OCI-LY1 (cell line): ENCODE data around the gene HTRA3.

Source experiments
- H2AFZ ChIP-seq: fragments of 200-600 bp; sonication (generic), shearing (Covaris generic); 2 replicates; pipeline ENCODE4 v1.6.0; 2014; ENCODE audit warnings: antibody characterized with exemption, mild to moderate bottlenecking, low read length
- H3F3A ChIP-seq: fragments of 200-600 bp; sonication (generic), shearing (Covaris generic); 2 replicates; pipeline ENCODE4 v1.6.0; 2014; ENCODE audit warnings: mild to moderate bottlenecking, antibody characterized with exemption, low read length, moderate library complexity; ENCODE audit not compliant: insufficient read depth
- H3K27ac ChIP-seq: fragments of 200-600 bp; sonication (generic); 2 replicates; pipeline ENCODE4 v1.5.1; 2014; ENCODE audit warnings: low read length, mixed run types, mild to moderate bottlenecking, low read depth; ENCODE audit not compliant: poor library complexity, severe bottlenecking
- H3K27me3 ChIP-seq: fragments of 200-600 bp; sonication (generic); 2 replicates; pipeline ENCODE4 v1.6.0; 2014; ENCODE audit warnings: antibody characterized with exemption, mild to moderate bottlenecking, low read length, moderate library complexity; ENCODE audit not compliant: insufficient read depth
- H3K36me3 ChIP-seq: fragments of 200-600 bp; sonication (generic); 2 replicates; pipeline ENCODE4 v1.6.1; 2014; ENCODE audit warnings: mild to moderate bottlenecking, antibody characterized with exemption, low read length, moderate library complexity, mixed read lengths; ENCODE audit not compliant: insufficient read depth
- H3K4me1 ChIP-seq: fragments of 200-600 bp; sonication (generic); 2 replicates; pipeline ENCODE4 v1.5.1; 2014; ENCODE audit warnings: mild to moderate bottlenecking, low read length, moderate library complexity; ENCODE audit not compliant: insufficient read depth, severe bottlenecking
- H3K4me2 ChIP-seq: fragments of 200-600 bp; sonication (generic), shearing (Covaris generic); 2 replicates; pipeline ENCODE4 v1.6.1; 2014; ENCODE audit warnings: low read length
- H3K4me3 ChIP-seq: fragments of 200-600 bp; sonication (generic); 2 replicates; pipeline ENCODE4 v1.5.1; 2014; ENCODE audit warnings: low read length, low read depth, mild to moderate bottlenecking, mixed read lengths; ENCODE audit not compliant: poor library complexity, severe bottlenecking
- H3K79me2 ChIP-seq: fragments of 200-600 bp; shearing (Covaris generic); 2 replicates; pipeline ENCODE4 v1.6.1; 2016; ENCODE audit warnings: mixed run types, low read length, mixed read lengths; ENCODE audit not compliant: insufficient read depth
- H3K9ac ChIP-seq: fragments of 200-600 bp; sonication (generic), shearing (Covaris generic); 2 replicates; pipeline ENCODE4 v1.6.1; 2014; ENCODE audit warnings: mild to moderate bottlenecking, low read length, mixed read lengths
- H3K9me2 ChIP-seq: fragments of 200-600 bp; sonication (generic), shearing (Covaris generic); 2 replicates; pipeline ENCODE4 v1.6.1; 2014; ENCODE audit warnings: low read depth, mild to moderate bottlenecking, low read length, mixed read lengths
- H3K9me3 ChIP-seq: fragments of 200-600 bp; shearing (Covaris generic); 2 replicates; pipeline ENCODE4 v1.6.1; 2014; ENCODE audit warnings: low read length, mixed read lengths
- H4K20me1 ChIP-seq: fragments of 200-600 bp; sonication (generic), shearing (Covaris generic); 2 replicates; pipeline ENCODE4 v1.6.0; 2016; ENCODE audit warnings: mild to moderate bottlenecking, low read length; ENCODE audit not compliant: insufficient read depth
- EZH2 ChIP-seq: fragments of 200-600 bp; sonication (generic), shearing (Covaris generic); IDR thresholded peaks from 2 replicates; pipeline ENCODE4 v1.8.0; 2017; ENCODE audit warnings: borderline replicate concordance, mixed run types, mild to moderate bottlenecking, antibody characterized with exemption, low read length, moderate library complexity, mixed read lengths
- TF ChIP-seq, protein P1 (sequence below): fragments of 200-600 bp; sonication (generic), shearing (Covaris generic); IDR thresholded peaks from 2 replicates; pipeline ENCODE4 v1.5.1; 2017; ENCODE audit warnings: mild to moderate bottlenecking, antibody characterized with exemption, low read length, moderate library complexity, mixed read lengths

Gene HTRA3

DNA sequence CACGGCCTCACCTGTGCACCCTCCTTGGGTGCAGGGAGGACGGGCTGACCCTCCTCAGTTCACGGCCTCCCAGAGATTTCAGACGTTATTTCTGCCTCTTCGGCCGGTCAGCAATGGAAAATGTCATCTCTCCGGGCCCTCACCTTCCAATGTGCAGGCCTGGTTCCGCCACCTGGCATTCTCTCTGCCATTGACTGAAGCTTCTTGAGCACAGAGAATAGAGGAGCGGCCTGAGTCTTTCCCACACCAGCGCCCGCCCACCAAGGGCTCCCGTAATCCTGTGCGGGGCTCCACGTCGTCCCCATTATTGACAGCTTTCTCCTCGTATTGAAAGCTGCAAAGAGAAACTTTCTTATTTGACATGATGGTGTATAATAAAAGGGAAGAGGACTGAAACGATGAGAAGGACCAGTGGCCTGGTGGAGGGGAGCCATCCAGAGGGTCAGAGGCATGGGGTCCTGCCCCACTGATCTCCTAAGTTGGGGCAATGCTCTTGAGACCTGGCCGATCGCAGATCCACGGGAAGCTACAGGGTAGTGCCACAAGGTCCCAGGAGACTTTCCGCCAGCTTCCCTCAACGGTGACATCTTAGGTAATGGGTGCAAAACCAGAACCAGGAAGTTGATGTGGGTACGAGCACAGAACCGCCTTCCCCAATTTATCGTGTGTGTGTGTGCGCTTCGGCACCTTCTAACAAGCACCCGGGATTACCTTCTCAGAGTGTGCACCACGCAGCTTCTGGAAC lies 20.6 kb downstream of the HTRA3 start:
- H2AFZ ChIP-seq = no peak overlapping the region; the same call in 1 of the 2 replicates
- peak overlapping the region; percentile 58 for H3K4me2 ChIP-seq
- peak overlapping the region; percentile 31; the same call in 1 of the 2 replicates for H3K9ac ChIP-seq
- peak overlapping the region; percentile 60 for H3K27ac ChIP-seq
- no peaks in the 10 kb centered on the region for H3K9me2 ChIP-seq
- H3F3A ChIP-seq = no peaks in the 10 kb centered on the region
- peak overlapping the region; percentile 16 for H3K4me3 ChIP-seq
- H3K27me3 ChIP-seq = no peaks in the 10 kb centered on the region
- TF ChIP-seq, protein P1, sequence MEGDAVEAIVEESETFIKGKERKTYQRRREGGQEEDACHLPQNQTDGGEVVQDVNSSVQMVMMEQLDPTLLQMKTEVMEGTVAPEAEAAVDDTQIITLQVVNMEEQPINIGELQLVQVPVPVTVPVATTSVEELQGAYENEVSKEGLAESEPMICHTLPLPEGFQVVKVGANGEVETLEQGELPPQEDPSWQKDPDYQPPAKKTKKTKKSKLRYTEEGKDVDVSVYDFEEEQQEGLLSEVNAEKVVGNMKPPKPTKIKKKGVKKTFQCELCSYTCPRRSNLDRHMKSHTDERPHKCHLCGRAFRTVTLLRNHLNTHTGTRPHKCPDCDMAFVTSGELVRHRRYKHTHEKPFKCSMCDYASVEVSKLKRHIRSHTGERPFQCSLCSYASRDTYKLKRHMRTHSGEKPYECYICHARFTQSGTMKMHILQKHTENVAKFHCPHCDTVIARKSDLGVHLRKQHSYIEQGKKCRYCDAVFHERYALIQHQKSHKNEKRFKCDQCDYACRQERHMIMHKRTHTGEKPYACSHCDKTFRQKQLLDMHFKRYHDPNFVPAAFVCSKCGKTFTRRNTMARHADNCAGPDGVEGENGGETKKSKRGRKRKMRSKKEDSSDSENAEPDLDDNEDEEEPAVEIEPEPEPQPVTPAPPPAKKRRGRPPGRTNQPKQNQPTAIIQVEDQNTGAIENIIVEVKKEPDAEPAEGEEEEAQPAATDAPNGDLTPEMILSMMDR = no peak
- peaks cover 22% of the 10 kb centered on the region for H3K4me1 ChIP-seq
- H3K9me3 ChIP-seq = no peaks in the 10 kb centered on the region
- no peaks in the 10 kb centered on the region for H3K79me2 ChIP-seq
- H3K36me3 ChIP-seq = no peaks in the 10 kb centered on the region
- H4K20me1 ChIP-seq = no peaks in the 10 kb centered on the region

DNA sequence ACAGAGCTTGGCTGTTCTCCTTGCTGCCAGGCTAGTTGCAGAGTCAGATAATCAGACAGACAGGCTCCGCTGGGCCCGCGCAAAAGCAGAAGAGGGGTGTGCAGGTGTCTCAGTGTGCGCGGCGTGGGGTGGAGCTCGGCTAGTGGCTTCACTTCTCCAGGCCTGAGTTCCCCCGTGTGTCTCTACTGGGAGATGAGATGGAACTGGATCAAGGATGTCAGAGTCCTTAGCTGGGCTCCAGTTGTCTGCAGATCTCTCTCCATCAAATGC lies 21.1 kb downstream of the HTRA3 start:
- H3K9ac ChIP-seq = peak overlapping the region; percentile 31; the same call in 1 of the 2 replicates
- H3K4me3 ChIP-seq = peak overlapping the region; percentile 16
- no peak overlapping the region; the same call in 1 of the 2 replicates for H2AFZ ChIP-seq
- H3K27ac ChIP-seq = peak overlapping the region; percentile 60
- no peaks in the 10 kb centered on the region for H3K27me3 ChIP-seq
- no peaks in the 10 kb centered on the region for H3K36me3 ChIP-seq
- H4K20me1 ChIP-seq = no peaks in the 10 kb centered on the region
- no peaks in the 10 kb centered on the region for H3K9me3 ChIP-seq
- no peak for TF ChIP-seq EZH2
- TF ChIP-seq, protein P1 = no peak
- H3K4me2 ChIP-seq = peak overlapping the region; percentile 58
- no peaks in the 10 kb centered on the region for H3F3A ChIP-seq
- no peaks in the 10 kb centered on the region for H3K79me2 ChIP-seq
- no peaks in the 10 kb centered on the region for H3K9me2 ChIP-seq
- peaks cover 20% of the 10 kb centered on the region for H3K4me1 ChIP-seq

DNA sequence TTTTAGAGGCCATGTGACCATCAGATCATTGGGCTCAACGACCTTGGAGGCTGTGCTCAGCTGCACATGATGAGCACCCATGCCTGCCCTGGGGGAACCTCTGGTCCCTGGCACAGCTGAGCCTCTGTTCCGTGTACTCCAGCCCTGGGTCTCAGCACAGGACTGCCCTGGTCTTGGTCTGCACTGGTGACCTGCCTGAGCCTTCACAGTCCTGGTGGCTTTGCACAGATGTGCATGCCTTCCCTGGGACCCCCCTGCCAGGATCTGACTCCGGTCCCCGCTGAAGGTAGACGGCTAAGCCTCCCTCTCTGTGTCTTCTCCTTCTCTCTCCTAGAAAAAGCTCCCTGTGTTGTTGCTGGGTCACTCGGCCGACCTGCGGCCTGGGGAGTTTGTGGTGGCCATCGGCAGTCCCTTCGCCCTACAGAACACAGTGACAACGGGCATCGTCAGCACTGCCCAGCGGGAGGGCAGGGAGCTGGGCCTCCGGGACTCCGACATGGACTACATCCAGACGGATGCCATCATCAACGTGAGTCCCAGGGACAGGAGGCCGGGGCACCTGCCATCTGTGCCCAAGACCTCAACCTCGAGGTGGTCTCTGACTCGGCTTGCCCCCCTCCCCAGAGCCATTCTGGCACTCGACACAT lies 21.6 kb downstream of the HTRA3 start:
- TF ChIP-seq EZH2 = no peak
- TF ChIP-seq, protein P1 = no peak
- Histone ChIP-seq H3K9me2 (no peaks in the 10 kb centered on the region), H3K27ac (peak overlapping the region; percentile 60), H3K4me2 (peak overlapping the region; percentile 58; the same call in 1 of the 2 replicates), H3F3A (no peaks in the 10 kb centered on the region), H3K9me3 (no peaks in the 10 kb centered on the region), H3K79me2 (no peaks in the 10 kb centered on the region), H3K36me3 (no peaks in the 10 kb centered on the region), H3K4me1 (peaks cover 20% of the 10 kb centered on the region), H4K20me1 (no peaks in the 10 kb centered on the region), H3K9ac (no peak overlapping the region; the same call in 1 of the 2 replicates), H3K4me3 (no peak overlapping the region), H2AFZ (no peak overlapping the region), H3K27me3 (no peaks in the 10 kb centered on the region)
